Measurements from ENCODE around the gene FRMD5.
A peak's percentile ranks its signal among the peaks of the same experiment; 100 is the strongest.

Gene FRMD5

GRCh38 chr15:44094781-44095180 is 100.3 kb downstream of the FRMD5 start:
- no peak for DNase-seq (ENCODE audit: low spot score)

GRCh38 chr15:44093836-44094235 is 101.2 kb downstream of the FRMD5 start:
- DNase-seq (ENCODE audit: low spot score) = no peak

GRCh38 chr15:44092221-44092620 is 102.8 kb downstream of the FRMD5 start:
- peak; percentile 29 for DNase-seq (ENCODE audit: low spot score)

- peak; percentile 84 for DNase-seq (ENCODE audit: low spot score)
Measured at GRCh38 chr15:44087578-44088465, 107.2 kb downstream of the FRMD5 start.

- no peak for DNase-seq (ENCODE audit: low spot score)
Measured at GRCh38 chr15:44084770-44085169, 110.3 kb downstream of the FRMD5 start.

- no peak for DNase-seq (ENCODE audit: low spot score)
Measured at GRCh38 chr15:44084171-44084570, 110.9 kb downstream of the FRMD5 start.

GRCh38 chr15:44082558-44083157 is 112.4 kb downstream of the FRMD5 start:
- DNase-seq (ENCODE audit: low spot score) = no peak

GRCh38 chr15:44081026-44082013 is 113.8 kb downstream of the FRMD5 start:
- DNase-seq (ENCODE audit: low spot score) = no peak

- no peak for DNase-seq (ENCODE audit: low spot score)
Measured at GRCh38 chr15:44075535-44075934, 119.5 kb downstream of the FRMD5 start.

- no peak for DNase-seq (ENCODE audit: low spot score)
Measured at GRCh38 chr15:44069489-44069888, 125.6 kb downstream of the FRMD5 start.

GRCh38 chr15:44068347-44068746 is 126.7 kb downstream of the FRMD5 start:
- no peak for DNase-seq (ENCODE audit: low spot score)

GRCh38 chr15:44066211-44066827 is 128.8 kb downstream of the FRMD5 start:
- peak; percentile 64 for DNase-seq (ENCODE audit: low spot score)

- DNase-seq (ENCODE audit: low spot score) = peak; percentile 26
Measured at GRCh38 chr15:44064706-44065105, 130.4 kb downstream of the FRMD5 start.

GRCh38 chr15:44058126-44058525 is 136.9 kb downstream of the FRMD5 start:
- no peak for DNase-seq (ENCODE audit: low spot score)

GRCh38 chr15:44045661-44046060 is 149.4 kb downstream of the FRMD5 start:
- DNase-seq (ENCODE audit: low spot score) = no peak

GRCh38 chr15:44045217-44045616 is 149.9 kb downstream of the FRMD5 start:
- DNase-seq (ENCODE audit: low spot score) = no peak

GRCh38 chr15:44038755-44039191 is 156.3 kb downstream of the FRMD5 start:
- DNase-seq (ENCODE audit: low spot score) = no peak

- no peak for DNase-seq (ENCODE audit: low spot score)
Measured at GRCh38 chr15:44035781-44036699, 159.0 kb downstream of the FRMD5 start.

GRCh38 chr15:44034933-44035624 is 160.0 kb downstream of the FRMD5 start:
- peak; percentile 87 for DNase-seq (ENCODE audit: low spot score)

- no peak for DNase-seq (ENCODE audit: low spot score)
Measured at GRCh38 chr15:44034334-44034733, 160.7 kb downstream of the FRMD5 start.
